NCI-H146 (cell line): ENCODE measurements around the gene RAPGEF6.
A peak's percentile ranks its signal among the peaks of the same experiment; 100 is the strongest.
"Not testable (repeated sequence)": the region's sequence is repeated elsewhere in the genome, so short reads cannot be mapped to it uniquely, and the experiment has no call there.

Source experiments
- DNase-seq: peaks from one replicate; lab custom pipeline; 2025; lab: John Stamatoyannopoulos, UW

The RAPGEF6 gene

DNA sequence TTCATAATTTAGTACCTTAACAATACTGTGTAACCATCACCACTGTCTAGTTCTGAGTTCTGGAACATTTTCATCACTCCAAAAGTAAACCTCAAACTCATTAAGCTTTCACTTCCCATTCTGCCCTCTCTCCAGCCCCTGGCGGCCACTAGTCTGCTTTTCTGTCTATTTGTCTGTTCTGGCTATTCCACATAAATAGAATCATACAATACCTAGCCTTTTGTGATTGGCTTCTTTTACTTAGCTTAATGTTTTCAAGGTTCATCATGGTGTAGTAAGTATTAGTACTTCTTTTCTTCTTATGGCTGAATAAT is 138.7 kb downstream of the RAPGEF6 start:
- DNase-seq = no peak

DNA sequence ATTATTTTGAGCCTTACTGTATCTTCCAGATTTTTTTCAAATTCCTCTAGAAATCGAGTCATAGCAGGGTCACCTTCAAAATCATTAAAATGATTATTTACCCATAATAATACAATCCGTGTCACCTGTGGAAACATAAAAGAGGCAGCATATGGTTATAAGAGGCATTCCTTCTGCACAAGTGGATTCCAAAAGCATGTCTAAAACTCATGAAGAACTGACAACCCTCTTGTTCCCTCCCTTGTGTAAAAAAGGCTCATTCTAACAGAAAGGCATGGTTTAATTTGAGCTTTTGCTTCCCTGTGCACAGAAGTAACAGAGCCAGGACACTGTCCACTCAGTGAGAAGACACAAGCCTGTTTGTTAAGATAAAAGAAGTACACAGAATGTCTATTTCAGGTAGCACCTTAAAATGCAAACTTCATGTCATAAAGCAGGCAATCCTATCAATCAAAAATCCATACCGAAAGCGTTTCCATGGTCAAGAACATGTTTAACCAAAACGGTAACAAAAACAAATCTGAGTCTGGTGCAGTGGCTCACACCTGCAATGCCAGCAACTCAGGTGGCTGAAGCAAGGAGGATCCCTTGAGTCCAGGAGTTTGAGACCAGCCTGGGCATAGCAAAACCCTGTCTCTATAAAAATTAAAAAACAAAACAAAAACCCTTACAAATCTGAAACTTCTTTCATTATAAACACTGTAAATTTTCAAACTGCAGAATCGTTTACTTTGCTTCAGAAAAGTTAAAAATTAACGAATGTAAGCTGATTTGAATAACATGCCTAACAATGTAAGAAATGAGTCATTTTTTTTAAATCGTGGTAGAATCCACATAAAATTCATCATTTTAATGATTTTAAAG is 139.3 kb downstream of the RAPGEF6 start:
- DNase-seq = no peak

DNA sequence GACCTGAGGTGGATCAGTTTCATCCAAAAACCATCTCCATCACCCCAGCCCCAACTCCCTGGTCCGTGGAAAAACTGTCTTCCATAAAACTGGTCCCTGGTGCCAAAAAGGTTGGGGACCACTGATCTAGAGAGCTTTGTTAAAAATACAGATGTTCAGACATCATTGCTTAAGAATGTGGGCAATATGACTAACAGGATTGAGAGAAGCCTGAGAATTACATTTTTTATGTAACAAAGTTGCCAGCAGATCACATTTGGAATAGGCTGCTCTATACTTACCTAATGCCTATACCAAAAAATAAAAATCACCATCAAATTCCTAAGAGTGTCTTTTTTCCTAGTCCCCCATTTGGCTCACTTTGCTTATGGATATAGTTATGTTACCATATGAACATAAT is 143.3 kb downstream of the RAPGEF6 start:
- no peak for DNase-seq

DNA sequence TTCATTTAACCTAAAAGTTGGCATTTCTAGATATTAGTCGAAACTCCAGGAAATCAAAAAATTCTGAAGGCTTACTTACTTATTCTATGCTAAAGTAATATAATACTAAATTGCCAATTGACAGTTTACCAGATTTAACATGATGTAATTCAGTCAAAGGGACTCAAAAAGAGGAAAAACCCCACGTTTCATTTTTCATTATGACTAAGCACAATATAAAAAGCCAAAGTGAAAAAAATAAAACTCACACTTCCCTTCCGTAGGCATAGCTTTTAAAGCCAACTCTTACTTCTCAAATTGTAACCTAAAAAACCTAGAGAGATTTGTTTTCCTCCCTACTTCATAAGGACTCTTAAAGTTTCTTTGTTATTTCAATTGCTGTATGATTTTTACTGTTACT is 146.6 kb downstream of the RAPGEF6 start:
- no peak for DNase-seq

DNA sequence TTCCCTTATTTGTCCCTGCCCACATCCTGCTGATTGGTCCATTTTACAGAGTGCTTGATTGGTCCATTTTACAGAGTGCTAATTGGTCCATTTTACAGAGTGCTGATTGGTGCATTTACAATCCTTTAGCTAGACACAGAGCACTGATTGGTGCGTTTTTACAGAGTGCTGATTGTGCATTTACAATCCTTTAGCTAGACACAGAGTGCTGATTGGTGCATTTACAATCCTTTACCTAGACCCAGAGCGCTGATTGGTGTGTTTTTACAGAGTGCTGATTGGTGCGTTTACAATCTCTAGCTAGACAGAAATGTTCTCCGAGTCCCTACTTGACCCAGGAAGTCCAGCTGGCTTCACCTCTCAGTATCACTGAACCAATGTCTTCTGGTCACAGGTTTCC is 147.7 kb downstream of the RAPGEF6 start:
- not testable (repeated sequence) for DNase-seq

DNA sequence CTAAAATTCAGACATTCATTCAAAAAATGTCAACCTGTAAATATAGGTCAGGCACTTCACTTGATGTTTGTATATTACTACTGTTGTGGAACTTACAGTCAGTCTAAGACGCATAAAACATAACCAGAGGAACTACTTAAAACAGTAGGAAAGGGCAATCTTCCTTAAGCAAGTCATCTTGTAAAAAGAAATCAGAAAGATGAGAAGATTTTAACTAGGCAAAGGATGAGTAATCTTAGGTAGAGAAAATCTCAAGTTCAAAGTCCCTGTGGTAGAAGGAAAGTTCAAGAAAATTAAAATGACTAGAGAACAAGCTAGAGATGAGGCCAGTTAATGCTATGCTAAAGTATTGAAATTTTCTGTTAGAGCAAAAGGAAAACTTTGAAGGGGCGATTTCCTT is 152.4 kb downstream of the RAPGEF6 start:
- no peak for DNase-seq

DNA sequence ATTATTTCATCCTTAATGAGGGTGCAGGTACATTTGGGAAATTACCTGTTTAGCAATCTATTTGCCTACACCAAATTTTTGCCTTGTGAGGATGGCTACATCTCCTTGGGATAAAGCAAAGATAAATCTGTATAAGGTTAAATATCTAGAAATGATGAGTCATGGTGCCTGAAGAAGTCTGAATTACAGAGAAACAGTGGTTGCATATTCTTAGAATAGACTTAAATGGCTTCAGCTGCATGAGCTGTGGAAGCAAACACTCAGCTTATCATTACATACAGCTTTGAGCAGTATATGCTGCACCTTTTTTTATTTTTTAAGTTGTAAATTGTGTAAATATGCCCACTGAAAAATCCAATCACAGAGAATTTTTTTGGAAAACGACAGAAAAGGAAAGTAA is 153.5 kb downstream of the RAPGEF6 start:
- no peak for DNase-seq

DNA sequence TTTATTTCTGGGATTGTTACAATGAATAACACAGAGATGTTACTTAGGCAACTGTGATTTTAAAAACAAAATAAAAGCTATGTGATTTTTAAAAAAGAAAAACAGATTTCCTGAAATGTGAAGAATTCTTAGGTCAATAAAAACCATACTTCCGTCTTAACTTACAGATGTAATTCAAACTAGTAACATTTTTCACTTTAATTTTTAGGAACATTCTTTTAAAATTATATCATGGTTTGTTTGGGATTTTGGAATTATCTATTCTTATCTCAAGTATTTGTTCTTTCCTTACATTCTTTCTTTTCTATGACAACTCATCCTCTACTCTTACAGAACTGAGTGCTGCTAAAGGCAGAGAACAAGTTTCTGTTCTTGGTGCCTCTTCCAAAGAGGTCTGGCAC is 159.5 kb downstream of the RAPGEF6 start:
- DNase-seq = no peak

DNA sequence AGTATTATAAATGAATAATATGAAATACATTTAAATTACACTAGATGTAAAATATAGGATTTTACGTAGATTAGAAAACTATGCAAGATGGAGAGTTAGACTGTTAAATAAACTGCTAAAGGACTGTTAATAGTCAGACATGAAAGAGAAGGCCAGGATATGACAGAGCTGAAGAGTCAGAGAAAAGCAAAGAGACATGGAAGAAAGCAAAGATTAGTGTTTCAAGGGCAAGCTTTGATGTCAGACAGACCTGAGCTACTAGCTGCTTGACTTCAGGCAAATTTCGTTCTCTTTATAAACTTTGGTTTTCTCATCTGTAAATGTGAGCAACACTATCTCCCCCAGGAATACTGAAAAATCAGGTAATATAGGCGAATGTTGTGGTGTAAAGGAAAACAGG is 161.3 kb downstream of the RAPGEF6 start:
- no peak for DNase-seq

DNA sequence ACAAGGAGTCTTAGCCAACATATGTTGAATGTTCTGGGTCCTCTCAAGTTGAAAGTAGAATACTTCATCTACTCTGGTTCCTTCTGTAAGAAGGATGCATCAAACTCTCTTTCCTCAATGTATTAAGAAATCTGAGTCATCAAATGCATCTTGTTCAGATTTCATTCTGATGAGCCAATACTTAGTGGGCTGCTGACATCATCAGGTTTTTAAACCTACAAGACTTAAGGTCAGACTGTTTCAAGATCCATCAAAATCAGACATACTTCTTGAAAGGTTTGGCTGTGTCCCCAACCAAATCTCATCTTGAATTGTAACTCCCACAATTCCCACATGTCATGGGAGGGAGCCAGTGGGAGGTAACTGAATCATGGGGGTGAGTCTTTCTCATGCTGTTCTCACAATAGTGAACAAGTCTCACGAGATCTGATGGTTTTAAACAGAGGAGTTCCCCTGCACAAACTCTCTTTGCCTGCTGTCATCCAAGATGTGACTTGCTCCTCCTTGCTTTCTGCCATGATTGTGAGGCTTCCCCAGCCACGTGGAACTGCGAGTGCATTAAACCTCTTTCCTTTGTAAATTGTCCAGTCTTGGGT is 168.8 kb downstream of the RAPGEF6 start:
- no peak for DNase-seq

DNA sequence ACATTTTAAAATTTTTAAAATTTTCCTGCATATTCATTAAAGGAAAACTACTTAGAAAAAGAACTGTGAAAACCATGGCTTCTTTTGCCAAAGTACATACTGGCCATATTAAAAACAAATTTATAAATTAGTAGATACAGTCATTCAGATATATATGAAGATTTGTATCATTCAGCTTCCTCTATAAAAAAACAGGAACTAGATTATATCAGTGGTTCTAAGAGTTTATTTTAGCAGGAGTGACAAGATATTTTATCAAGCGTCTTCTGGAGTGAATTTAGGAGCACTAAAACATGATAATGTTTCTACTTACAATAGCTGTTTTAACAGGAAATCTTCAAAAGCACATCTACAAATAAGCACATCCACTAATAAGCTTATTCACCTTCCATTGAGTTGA is 171.4 kb downstream of the RAPGEF6 start:
- no peak for DNase-seq

DNA sequence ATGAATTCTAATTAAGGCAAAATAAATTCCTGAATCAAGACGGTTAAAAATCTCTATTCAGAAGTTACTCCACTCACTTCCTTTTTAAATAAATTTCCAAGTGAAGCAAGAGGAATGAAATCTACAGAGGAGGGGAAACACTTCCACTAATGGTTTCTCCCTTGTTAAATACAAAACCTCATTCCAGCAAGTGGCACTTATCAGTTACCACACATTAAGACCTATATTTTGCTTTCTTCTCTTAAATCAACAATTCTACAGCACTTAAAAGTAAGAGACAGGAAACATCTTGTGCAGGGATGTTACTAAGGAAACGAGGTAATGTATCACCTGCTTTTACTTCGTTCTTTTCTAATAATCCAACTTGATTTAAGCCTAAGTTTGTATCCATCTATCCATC is 172.6 kb downstream of the RAPGEF6 start:
- DNase-seq = no peak

DNA sequence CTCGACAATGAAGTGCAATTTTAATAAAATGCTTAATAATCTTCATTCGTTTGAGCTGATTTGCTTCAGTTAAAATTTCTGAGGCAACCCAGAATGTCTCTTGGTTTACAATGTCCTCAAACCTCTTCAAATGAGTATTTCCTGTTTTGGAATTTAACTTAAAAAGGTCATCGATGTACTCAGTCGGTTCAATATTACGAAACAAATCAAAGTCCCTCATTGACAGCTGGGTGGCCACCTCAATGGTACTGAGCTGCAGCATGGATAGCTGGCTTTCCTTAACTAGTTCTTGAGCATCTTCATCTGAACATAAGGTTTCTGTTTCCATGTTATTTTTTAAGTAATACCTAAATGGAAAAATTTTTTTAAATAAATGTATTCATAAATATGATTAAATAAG is 173.3 kb downstream of the RAPGEF6 start:
- no peak for DNase-seq

DNA sequence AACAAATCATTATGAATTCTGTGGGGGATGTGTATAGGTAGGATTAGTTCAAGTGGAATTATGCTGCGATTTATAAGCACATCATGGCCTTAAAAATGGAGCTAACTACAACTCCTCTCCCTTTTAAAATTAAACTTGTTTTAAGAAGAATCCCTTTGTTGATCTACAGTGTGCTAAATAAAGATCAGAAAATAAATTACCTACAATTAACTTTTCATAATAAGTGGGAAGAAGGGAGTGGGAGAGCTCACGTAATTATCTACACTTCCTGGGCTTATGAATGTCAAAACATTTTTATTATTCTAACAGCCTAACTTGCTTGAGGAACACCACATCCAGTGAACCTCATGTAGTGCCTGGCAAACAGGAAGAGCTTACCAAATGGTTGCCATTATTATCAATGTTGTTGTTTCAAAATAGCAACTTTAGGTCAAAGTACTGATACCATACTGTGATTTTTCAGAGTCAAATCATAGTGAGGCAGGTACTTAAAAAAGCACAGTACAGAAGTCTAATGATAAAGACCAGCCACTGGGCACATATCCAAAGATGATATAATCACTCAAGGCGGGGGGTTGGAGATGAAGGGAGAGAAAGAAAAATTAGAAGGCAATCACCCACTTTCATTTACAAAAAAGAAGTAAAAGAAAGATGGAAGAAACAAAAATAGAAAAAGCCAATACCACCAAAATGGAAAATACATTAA is 174.0 kb downstream of the RAPGEF6 start:
- DNase-seq = peak; percentile 8

DNA sequence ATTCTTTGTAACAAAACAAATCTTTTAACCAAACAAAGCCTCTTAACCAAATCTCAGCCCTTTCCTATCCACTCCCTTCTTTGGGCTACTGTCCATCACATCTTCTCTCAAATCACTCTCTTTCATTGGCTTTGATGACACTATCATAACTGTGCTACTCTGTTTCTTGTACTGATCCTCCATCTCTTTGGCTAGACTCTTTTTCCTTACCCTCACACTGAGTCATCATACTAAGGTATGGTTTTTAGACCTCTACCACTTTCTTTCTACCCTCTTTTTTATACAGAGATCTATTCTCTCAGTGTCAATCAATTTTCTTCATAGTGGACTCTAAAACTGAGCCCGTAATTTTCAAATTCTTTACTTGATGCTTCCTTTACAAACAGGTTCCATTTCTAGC is 174.9 kb downstream of the RAPGEF6 start:
- DNase-seq = no peak

DNA sequence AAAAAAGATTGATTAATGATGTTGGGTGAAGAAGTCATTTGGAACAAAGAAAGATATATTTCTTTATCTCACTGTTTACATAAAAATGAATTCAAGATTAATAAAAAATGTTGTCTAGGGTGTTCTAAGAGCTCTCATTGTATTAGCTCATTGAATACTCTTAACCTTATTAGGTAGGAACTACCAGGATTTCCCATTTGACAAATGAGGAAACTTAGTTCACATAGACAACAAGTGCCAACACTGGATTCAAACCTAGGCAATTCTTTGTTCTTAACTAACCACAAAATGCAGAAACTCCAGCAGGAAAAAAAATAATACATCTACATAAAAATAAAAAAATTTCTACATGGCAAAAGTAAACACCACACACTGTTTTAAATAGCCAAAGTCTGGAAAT is 175.8 kb downstream of the RAPGEF6 start:
- no peak for DNase-seq

DNA sequence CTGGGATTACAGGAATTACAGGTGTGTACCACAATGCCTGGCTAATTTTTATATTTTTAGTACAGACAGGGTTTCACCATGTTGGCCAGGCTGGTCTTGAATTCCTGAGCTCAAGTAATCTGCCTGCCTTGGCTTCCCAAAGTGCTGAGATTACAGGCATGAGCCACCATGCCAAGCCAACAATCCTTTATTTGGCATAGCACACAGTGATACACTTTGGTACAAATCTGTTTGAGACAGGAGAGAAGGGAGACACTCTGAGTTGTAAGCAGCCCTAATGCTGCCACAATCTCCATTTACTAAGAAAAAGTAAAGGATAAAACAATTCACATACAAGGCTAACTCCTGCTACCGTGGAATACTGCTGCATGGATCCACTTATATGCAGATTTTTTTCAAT is 177.8 kb downstream of the RAPGEF6 start:
- DNase-seq = no peak

DNA sequence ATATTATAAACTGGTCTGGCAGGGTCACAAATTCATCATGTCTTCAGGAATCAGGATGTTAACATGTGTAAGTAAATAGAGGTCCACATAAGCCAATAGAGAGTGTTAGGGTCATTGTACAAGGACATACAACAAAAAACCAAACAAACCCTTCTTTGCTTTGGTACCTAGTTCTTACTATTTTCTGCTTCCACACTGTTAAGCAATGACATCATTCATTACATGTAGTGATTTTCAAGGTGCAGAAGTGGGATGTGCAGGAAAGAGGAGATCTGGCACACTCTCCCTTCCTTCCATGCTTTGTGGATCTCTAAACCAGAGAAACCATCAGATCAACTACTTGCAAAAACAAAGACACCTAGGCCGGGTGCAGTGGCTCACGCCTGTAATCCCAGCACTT is 184.1 kb downstream of the RAPGEF6 start:
- no peak for DNase-seq

DNA sequence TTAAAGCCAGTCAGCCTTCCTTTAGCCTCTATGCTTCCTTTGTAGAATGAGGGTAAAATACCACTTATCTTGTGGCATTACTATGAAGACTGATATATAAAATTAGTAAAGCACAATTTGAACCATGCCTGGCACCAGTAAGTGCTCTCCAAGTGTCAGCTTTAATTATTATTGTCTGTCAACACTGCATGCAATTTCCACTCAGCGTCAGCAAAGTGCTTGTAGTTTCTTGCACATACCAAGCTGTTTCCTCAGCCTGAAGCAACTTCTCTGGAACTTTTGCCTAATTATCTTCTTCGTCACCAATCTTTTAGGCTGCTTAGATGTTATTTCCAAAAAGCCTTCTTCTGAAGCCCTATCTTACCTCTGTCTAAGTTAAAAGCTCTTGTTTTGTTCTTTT is 193.8 kb downstream of the RAPGEF6 start:
- no peak for DNase-seq

DNA sequence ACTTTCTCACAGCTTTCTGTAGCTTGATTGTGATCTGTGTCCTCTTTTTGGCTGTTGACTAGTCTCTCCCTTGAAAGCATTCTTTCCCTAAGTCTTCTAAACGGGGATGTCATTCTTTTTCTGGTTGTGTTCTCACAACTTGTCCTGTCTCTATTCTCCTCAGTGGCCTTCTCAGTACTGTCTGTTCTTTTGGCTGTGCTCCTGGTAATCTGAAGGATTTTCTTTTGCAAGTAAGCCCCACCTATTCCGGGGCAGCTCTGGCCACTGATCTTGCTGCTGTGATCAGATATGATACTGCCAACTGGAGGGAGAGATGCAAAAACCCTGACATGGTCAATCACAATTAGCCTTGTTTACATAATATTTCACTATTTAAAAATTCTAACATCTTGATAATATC is 198.9 kb downstream of the RAPGEF6 start:
- no peak for DNase-seq

DNA sequence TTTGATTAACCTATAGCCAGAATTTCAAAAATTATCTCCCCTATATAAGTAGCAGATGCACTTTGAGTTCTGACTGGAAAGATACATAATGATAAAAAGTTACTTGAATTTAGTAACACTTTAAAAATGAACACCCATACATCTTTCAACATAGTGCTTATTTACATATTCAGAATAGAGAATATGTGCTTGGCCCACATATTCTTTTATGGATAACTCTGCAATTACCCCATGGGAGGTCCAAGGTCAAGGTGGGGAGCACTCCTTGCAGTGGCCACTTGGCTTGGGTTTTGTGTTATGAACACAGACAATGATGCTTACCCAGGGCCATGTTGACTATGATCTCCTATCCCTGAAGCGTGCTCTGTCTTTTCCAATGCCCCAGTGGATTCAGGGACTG is 201.9 kb downstream of the RAPGEF6 start:
- DNase-seq = no peak

DNA sequence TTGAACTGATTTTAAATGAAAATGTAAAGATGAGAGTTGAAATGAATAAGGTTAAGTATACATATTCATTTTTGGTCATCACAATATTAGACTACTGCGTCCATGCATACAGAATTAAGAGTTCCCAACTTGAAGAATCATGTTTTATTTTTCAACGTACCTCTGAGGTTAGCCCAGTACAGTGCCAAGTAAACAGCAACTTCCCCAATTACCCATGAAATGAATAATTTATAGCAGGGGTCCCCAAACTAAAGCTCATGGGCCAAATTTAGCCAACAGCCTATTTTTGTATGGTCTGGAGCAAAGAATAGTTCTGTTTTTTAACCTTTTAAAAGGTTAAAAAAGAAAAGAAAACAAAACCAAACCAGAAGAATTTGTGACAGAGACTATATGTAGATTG is 203.2 kb downstream of the RAPGEF6 start:
- DNase-seq = no peak

DNA sequence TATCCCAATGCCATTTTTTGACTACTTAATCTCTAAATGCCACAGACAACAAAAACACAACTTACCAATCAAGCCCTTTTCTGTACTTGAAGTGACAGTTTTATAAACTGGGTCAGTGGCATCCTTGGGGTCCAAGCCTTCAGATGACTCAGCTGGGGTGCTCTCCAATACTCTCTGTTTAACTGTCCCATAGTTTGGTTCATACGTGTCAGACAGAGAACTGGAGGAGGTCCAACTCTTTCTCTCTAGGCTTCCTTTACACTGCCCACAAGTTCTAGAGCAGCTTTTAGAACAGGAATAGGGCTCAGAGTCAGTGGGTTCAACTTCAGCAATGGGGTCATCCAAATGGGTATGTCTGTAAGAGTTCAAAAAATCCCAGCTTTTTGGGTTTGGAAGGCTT is 204.2 kb downstream of the RAPGEF6 start:
- no peak for DNase-seq

DNA sequence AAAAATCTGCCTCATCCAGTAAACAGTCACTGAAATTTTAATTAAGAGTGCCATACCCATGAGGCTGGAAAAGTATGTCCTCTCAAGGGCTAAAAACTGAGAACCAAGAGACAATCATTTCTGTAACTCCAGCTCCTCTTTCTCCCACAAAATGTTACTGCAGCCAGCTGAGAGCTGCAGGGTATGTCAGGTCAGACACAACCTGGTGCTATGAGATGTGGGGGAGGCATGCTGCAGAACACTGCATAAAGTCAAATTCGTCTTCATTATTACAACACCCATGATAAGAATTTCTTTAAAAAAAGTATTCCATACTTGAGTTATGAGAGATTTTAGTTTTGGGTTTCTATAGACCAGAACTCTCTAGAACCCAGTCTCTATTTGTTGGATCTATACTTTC is 209.0 kb downstream of the RAPGEF6 start:
- DNase-seq = no peak
